IMR-90 (cell line): Measurements from ENCODE around the gene MICB. TPM values are rescaled to one million over a fixed set of nuclear protein-coding genes. Genes with fewer than 3 reads are reported as not detected.

Experiments
- ATAC-seq: fragments of 200-7000 bp; cut with Tn5 transposase; 2 replicates; pipeline ENCODE4 v1.9.1; 2020; ENCODE audit warnings: low read depth, mild to moderate bottlenecking, moderate library complexity
- BruUV-seq: library from RNA; stranded (reverse); fragments of 400-500 nt; replicated peaks from 2 replicates; lab custom pipeline; 2021; lab: Mats Ljungman, UMichigan
- CTCF ChIA-PET: fragments of 300-600 bp; formaldehyde crosslinking; extraction: SDS; loops from one replicate; lab custom pipeline; 2021; ENCODE audit warnings: antibody characterized with exemption; lab: Yijun Ruan, JAX
- POLR2A ChIA-PET: fragments of 300-600 bp; sonication (Branson Sonifier 250); formaldehyde crosslinking; loops from one replicate; lab custom pipeline; 2022; ENCODE audit warnings: antibody characterized with exemption; ENCODE audit not compliant: unreplicated experiment; lab: Charles Lee
- DNase-seq: peaks from one replicate; pipeline ENCODE4 v3.0.0; 2013
- H2AFZ ChIP-seq: replicated peaks from 2 replicates; pipeline ENCODE3; 2013; ENCODE audit warnings: low read length, mild to moderate bottlenecking; ENCODE audit not compliant: poor library complexity
- H2AK5ac ChIP-seq: 2 replicates; pipeline ENCODE4 v1.6.1; 2013; ENCODE audit warnings: low read depth, low read length, inconsistent platforms
- H2AK9ac ChIP-seq: replicated peaks from 2 replicates; pipeline ENCODE3; 2013; ENCODE audit warnings: mild to moderate bottlenecking, low read depth, low read length, moderate library complexity; ENCODE audit not compliant: poor library complexity
- H2BK120ac ChIP-seq: 2 replicates; pipeline ENCODE4 v1.6.1; 2013; ENCODE audit warnings: low read depth, low read length, inconsistent platforms
- H2BK15ac ChIP-seq: 3 replicates; pipeline ENCODE4 v1.6.1; 2013; ENCODE audit warnings: low read depth, low read length, inconsistent platforms
- H2BK20ac ChIP-seq: 2 replicates; pipeline ENCODE4 v1.6.1; 2013; ENCODE audit warnings: low read depth, mild to moderate bottlenecking, inconsistent platforms, low read length, moderate library complexity
- H2BK5ac ChIP-seq: 2 replicates; pipeline ENCODE4 v1.6.1; 2013; ENCODE audit warnings: mild to moderate bottlenecking, low read depth, low read length, inconsistent platforms; ENCODE audit not compliant: poor library complexity, severe bottlenecking
- H3K14ac ChIP-seq: replicated peaks from 2 replicates; pipeline ENCODE4 v1.6.1; 2013; ENCODE audit warnings: low read depth, low read length, inconsistent platforms
- H3K18ac ChIP-seq: 2 replicates; pipeline ENCODE4 v1.6.1; 2013; ENCODE audit warnings: low read depth, low read length, control low read depth
- H3K23ac ChIP-seq: 2 replicates; pipeline ENCODE4 v1.6.1; 2013; ENCODE audit warnings: low read depth, low read length, inconsistent platforms
- H3K27ac ChIP-seq: 2 replicates; pipeline ENCODE4 v1.5.1; 2013; ENCODE audit warnings: mild to moderate bottlenecking, control low read depth, low read length; ENCODE audit not compliant: insufficient read depth
- H3K27me3 ChIP-seq: 2 replicates; pipeline ENCODE4 v1.6.1; 2013; ENCODE audit warnings: low read length; ENCODE audit not compliant: control insufficient read depth, insufficient read depth
- H3K36me3 ChIP-seq: 2 replicates; pipeline ENCODE4 v1.6.1; 2013; ENCODE audit warnings: low read length, mixed read lengths; ENCODE audit not compliant: control insufficient read depth, insufficient read depth
- H3K4ac ChIP-seq: 2 replicates; pipeline ENCODE4 v1.6.1; 2013; ENCODE audit warnings: low read depth, low read length, inconsistent platforms
- H3K4me1 ChIP-seq: 2 replicates; pipeline ENCODE4 v1.6.1; 2013; ENCODE audit warnings: low read length, mixed read lengths; ENCODE audit not compliant: control insufficient read depth, insufficient read depth
- H3K4me2 ChIP-seq: 2 replicates; pipeline ENCODE4 v1.6.1; 2013; ENCODE audit warnings: low read depth, mild to moderate bottlenecking, control low read depth, low read length, moderate library complexity
- H3K4me3 ChIP-seq: 2 replicates; pipeline ENCODE4 v1.5.1; 2013; ENCODE audit warnings: low read depth, mild to moderate bottlenecking, control low read depth, low read length, moderate library complexity; ENCODE audit not compliant: insufficient read depth
- H3K56ac ChIP-seq: 2 replicates; pipeline ENCODE4 v1.6.1; 2013; ENCODE audit warnings: low read length, inconsistent platforms; ENCODE audit not compliant: insufficient read depth; ENCODE audit errors: extremely low read depth
- H3K79me1 ChIP-seq, 2 experiments: 2 replicates each; pipeline ENCODE4 v1.6.1; 2013; ENCODE audit warnings: low read length in 2 of 2, inconsistent platforms in 1 of 2, low read depth in 1 of 2
- H3K9ac ChIP-seq: 2 replicates; pipeline ENCODE4 v1.6.1; 2013; ENCODE audit warnings: low read depth, low read length, control low read depth
- H3K9me1 ChIP-seq: 2 replicates; pipeline ENCODE4 v1.6.1; 2013; ENCODE audit warnings: low read length, inconsistent platforms; ENCODE audit not compliant: insufficient read depth
- H3K9me3 ChIP-seq: 2 replicates; pipeline ENCODE4 v1.6.1; 2013; ENCODE audit warnings: low read length; ENCODE audit not compliant: control insufficient read depth, insufficient read depth
- H4K20me1 ChIP-seq: 2 replicates; pipeline ENCODE4 v1.6.1; 2013; ENCODE audit warnings: low read length, inconsistent platforms; ENCODE audit not compliant: insufficient read depth
- H4K5ac ChIP-seq: 2 replicates; pipeline ENCODE4 v1.6.1; 2013; ENCODE audit warnings: mild to moderate bottlenecking, low read depth, low read length, control low read depth
- H4K8ac ChIP-seq, 2 experiments: 2 replicates each; pipeline ENCODE4 v1.6.1; 2013; ENCODE audit warnings: low read depth in 2 of 2, low read length in 2 of 2, control low read depth in 1 of 2, inconsistent platforms in 1 of 2
- H4K91ac ChIP-seq: 2 replicates; pipeline ENCODE4 v1.6.1; 2013; ENCODE audit warnings: low read depth, low read length, inconsistent platforms; ENCODE audit not compliant: insufficient read depth
- CHD1 ChIP-seq: IDR thresholded peaks from 2 replicates; pipeline ENCODE4 v1.6.1; 2012; ENCODE audit warnings: low read depth, low read length, improper control_type of control experiment
- MAFK ChIP-seq: IDR thresholded peaks from 2 replicates; pipeline ENCODE4 v1.6.1; 2012; ENCODE audit warnings: low read depth, low read length, improper control_type of control experiment
- RCOR1 ChIP-seq: IDR thresholded peaks from 2 replicates; pipeline ENCODE4 v1.6.1; 2012; ENCODE audit warnings: mild to moderate bottlenecking, low read length, improper control_type of control experiment; ENCODE audit not compliant: insufficient replicate concordance
- RFX5 ChIP-seq: IDR thresholded peaks from 2 replicates; pipeline ENCODE4 v1.8.0; 2012; ENCODE audit warnings: low read depth, mild to moderate bottlenecking, low read length, moderate library complexity
- SMC3 ChIP-seq: fragments of 150-350 bp; IDR thresholded peaks from 2 replicates; pipeline ENCODE4 v1.6.1; 2016; ENCODE audit warnings: low read depth, mild to moderate bottlenecking, antibody characterized with exemption, low read length, moderate library complexity
- WGBS, 2 experiments: methylation state at CpG; one replicate each; pipeline versions ENCODE4 v1.1.5 to v1.1.7; 2013; ENCODE audit warnings: missing lambda C conversion rate in 2 of 2; ENCODE audit not compliant: insufficient read length in 1 of 2; ENCODE audit errors: extremely low coverage in 2 of 2; 5-methylcytosine and 5-hydroxymethylcytosine counted together
- dilution Hi-C: fragments of 300-500 bp; cut with HindIII; formaldehyde crosslinking; loops from one replicate; pipeline ENCODE4 v1.14.3; 2018; ENCODE audit warnings: low sequenced_read_pairs; ENCODE audit not compliant: unreplicated experiment
- in situ Hi-C: fragments of 300-500 bp; cut with MboI; formaldehyde crosslinking; loops from 3 replicates; pipeline ENCODE4 v1.14.3; 2019; ENCODE audit warnings: low sequenced_read_pairs, inconsistent platforms, mixed read lengths
- intact Hi-C: fragments of 100-400 bp; cut with micrococcal nuclease; formaldehyde crosslinking; loops from 2 replicates; pipeline ENCODE4 v1.10.0; 2022
- polyA plus RNA-seq, 3 experiments: library from polyadenylated mRNA; depleted of rRNA; stranded (reverse); fragments of >200 nt; gene quantifications; 2 replicates each; pipeline ENCODE4 v1.2.3, GENCODE V29; 2012; ENCODE audit warnings: low replicate concordance in 1 of 3
- total RNA-seq: library from RNA; depleted of rRNA; stranded (reverse); fragments of >200 nt; gene quantifications from 2 replicates; pipeline ENCODE4 v1.2.3, GENCODE V29; 2012

MICB gene
- total and polyA plus RNA-seq, 2 of the 4 experiments (the other 2 are of a cell fraction) = 9.6 to 11.1 TPM

- H3K14ac ChIP-seq = no peak overlapping the region
- H2AK5ac ChIP-seq = peak overlapping the region; percentile 37; the same call in 1 of the 2 replicates
- dilution Hi-C loops = no loop called here
- WGBS, 2 experiments = no CpG with 5 or more reads among the region's 4 CpGs
- H3K9me3 ChIP-seq = no peaks in the 10 kb centered on the region
- no peak overlapping the region for H3K9ac ChIP-seq
- no peak overlapping the region for H2BK20ac ChIP-seq
- in situ Hi-C loops = no loop called here
- no peaks in the 10 kb centered on the region for H3K27me3 ChIP-seq
- H3K18ac ChIP-seq = no peak overlapping the region
- H3K27ac ChIP-seq = no peak overlapping the region
- peaks cover 2% of the 10 kb centered on the region; the same call in 1 of the 2 replicates for H3K4me1 ChIP-seq
- no peak overlapping the region for H3K56ac ChIP-seq
- BruUV-seq = no TSS peak
- H4K91ac ChIP-seq = no peak overlapping the region
- ChIA-PET POLR2A (no interaction called here), CTCF (interaction anchor here (0.9 kb wide), 1 partner anchor 110 kb away, joined by 3 read pairs; no protein-coding TSS in a partner anchor)
- H3K79me1 ChIP-seq = peaks cover 0 to 6% of the 10 kb centered on the region in 2 experiments; a peak in 1 of 4 replicates
- H4K5ac ChIP-seq = no peak overlapping the region
- TF ChIP-seq CHD1 = no peak
- no peak for TF ChIP-seq MAFK
- TF ChIP-seq RFX5 = no peak
- no peak for TF ChIP-seq SMC3
- no peak for TF ChIP-seq RCOR1
- intact Hi-C loops = no loop called here
- no peak overlapping the region for H3K4me3 ChIP-seq
- no peak overlapping the region for H2AK9ac ChIP-seq
- no peak overlapping the region for H2AFZ ChIP-seq
- H4K20me1 ChIP-seq = no peaks in the 10 kb centered on the region
- no peak overlapping the region for H4K8ac ChIP-seq
- no peaks in the 10 kb centered on the region for H3K36me3 ChIP-seq
- H2BK120ac ChIP-seq = no peak overlapping the region
- no peak overlapping the region for H3K4me2 ChIP-seq
- ATAC-seq (no peak), DNase-seq (no peak)
- H3K9me1 ChIP-seq = no peaks in the 10 kb centered on the region
- no peak overlapping the region for H2BK15ac ChIP-seq
- no peak overlapping the region for H3K4ac ChIP-seq
- H2BK5ac ChIP-seq = no peak overlapping the region
- no peak overlapping the region for H3K23ac ChIP-seq
Observed at GRCh38 chr6:31489086-31489485, 8.9 kb upstream of the MICB start.
